Cerebellar nuclear complex (tissue), 1 donor: ENCODE data around the gene KEAP1.

Experiments
- DNase-seq, 2 experiments: peaks; one replicate each; lab custom pipeline; 2025; lab: John Stamatoyannopoulos, UW

Gene KEAP1

GRCh38 chr19:10449037-10449436, 54.1 kb downstream of the KEAP1 start:
- no peak for DNase-seq

DNA sequence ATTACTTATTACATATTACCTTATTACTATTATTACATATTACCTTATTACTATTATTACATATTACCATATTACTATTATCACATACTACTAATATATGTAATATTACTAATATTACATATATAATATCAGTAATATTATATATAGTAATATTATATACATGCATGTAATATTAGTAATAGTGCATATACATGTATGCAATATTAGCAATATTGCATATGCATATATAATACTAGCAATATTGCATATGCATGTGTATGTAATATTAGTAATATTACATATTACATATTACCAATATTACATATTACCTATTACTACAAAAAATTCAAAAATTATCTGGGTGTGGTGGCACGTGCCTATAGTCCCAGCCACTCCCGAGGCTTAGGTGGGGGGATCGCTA, 60.5 kb downstream of the KEAP1 start:
- DNase-seq: no peak

GRCh38 chr19:10439588-10439987, 63.6 kb downstream of the KEAP1 start:
- DNase-seq: no peak
